Measurements from ENCODE around the gene HFE. TPM values are rescaled to one million over a fixed set of nuclear protein-coding genes. Genes with fewer than 3 reads are reported as not detected.

HFE gene
- total RNA-seq, result 14.7 and 21.1 TPM in 2 replicates

GRCh38 chr6:26087284-26088115 is at the start of gene HFE:
TSS of gene HFE (plus strand) at chr6:26087429. CDS start at chr6:26087441, 12 bp downstream.

Other genes with a start within 250 kb of the HFE start
- gene SLC17A3, start 213.2 kb upstream of the HFE start, total RNA-seq, result not detected in 2 replicates
- not detected in 2 replicates for gene SLC17A2, start 156.7 kb upstream of the HFE start, total RNA-seq
- 9.0 and 11.5 TPM in 2 replicates for gene TRIM38, start 124.6 kb upstream of the HFE start, total RNA-seq